HG02973 (cell line): ENCODE data around the gene PLXDC1.
"Not testable (repeated sequence)": the region's sequence is repeated elsewhere in the genome, so short reads cannot be mapped to it uniquely, and the experiment has no call there.

ENCODE experiments used
- ATAC-seq: cut with Tn5 transposase; IDR thresholded peaks from one replicate; pipeline ENCODE4 v1.9.1; 2021; ENCODE audit warnings: moderate library complexity; ENCODE audit not compliant: unreplicated experiment

PLXDC1 gene

GRCh38 chr17:39071573-39071972 is 79.9 kb downstream of the PLXDC1 start:
- ATAC-seq, result no peak

- no peak for ATAC-seq
Observed at GRCh38 chr17:39069114-39069756, 82.2 kb downstream of the PLXDC1 start.

DNA sequence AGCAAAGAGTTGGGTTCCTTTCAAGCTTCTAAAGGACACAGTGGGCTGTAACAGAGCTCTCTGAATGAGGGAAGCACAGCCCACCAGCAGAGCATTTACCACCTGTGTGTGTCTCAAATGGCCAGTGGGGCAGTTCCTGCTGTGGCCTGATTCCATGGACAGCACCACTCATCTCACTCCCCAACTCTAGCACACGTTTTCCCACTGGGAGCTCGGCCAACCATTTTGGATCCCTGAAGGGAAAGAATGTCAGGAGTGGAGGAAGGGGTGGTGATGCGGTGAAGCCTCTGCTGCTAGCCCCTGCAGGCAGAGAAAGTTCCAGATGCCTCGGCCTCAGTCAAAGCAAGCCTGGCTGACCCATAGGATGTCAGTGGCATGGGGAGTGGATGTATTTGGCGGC is 86.6 kb downstream of the PLXDC1 start:
- no peak for ATAC-seq

DNA sequence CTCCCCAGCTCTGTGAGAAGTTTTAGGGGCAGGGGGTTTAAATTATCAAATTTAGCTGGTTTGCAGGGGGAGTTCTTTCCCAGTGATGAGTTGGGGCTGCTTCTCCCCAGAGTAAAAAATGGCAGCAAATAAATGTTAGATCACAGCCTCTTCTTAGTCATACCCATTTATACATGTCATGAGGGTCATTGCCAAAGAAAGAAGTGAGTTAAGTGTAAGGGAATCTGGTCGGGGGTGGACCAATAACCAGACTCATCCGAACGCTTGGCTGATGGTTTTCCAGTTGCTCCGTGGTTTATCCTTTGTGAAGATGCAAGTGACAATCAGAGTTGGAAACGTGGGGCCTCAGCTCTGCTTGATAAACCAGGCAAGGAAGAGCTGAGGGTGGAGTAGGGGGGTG is 87.1 kb downstream of the PLXDC1 start:
- no peak for ATAC-seq

- no peak for ATAC-seq
Observed at GRCh38 chr17:39063681-39064069, 87.8 kb downstream of the PLXDC1 start.

- ATAC-seq, result no peak
Observed at GRCh38 chr17:39062846-39063680, 88.4 kb downstream of the PLXDC1 start.

GRCh38 chr17:39058524-39058923 is 92.9 kb downstream of the PLXDC1 start:
- ATAC-seq, result no peak

DNA sequence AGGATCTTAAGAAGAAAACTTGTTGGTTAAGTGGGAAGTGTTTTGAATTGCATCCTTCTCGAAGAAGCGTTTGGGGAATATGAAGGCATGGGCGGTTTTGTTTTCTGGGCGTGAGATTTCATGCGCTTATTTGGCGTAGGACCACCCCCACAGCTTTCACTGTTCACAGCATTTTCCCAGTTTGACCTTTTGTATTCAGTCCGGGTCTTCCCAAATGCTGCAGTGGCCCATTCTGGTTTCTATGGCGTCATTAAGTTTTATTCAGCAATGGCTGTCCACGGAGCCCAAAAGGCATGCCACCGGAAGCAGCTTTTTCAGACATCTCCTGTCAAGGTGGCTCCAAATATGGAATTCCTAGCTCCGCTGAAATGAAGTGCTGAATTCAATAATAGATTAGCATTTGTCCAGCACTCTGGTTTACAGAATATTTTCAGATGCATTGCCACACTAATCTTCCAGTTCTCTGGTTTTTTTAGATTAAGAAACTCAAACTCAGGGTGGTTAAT is 93.7 kb downstream of the PLXDC1 start:
- no peak for ATAC-seq

- no peak for ATAC-seq
Observed at GRCh38 chr17:39054111-39054645, 97.3 kb downstream of the PLXDC1 start.

DNA sequence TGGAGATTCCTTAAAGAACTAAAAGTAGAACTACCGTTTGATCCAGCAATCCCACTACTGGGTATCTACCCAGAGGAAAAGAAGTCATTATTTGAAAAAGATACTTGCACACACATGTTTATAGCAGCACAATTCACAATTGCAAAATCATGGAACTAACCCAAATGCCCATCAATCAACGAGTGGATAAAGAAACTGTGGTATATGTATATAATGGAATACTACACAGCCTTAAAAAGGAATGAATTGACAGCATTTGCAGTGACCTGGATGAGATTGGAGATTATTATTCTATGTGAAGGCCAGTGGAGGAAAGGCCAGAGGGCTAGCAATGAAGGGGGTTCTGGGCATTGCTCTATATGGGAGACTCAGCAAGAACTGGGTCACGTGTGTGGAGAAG is 99.0 kb downstream of the PLXDC1 start:
- not testable (repeated sequence) for ATAC-seq

DNA sequence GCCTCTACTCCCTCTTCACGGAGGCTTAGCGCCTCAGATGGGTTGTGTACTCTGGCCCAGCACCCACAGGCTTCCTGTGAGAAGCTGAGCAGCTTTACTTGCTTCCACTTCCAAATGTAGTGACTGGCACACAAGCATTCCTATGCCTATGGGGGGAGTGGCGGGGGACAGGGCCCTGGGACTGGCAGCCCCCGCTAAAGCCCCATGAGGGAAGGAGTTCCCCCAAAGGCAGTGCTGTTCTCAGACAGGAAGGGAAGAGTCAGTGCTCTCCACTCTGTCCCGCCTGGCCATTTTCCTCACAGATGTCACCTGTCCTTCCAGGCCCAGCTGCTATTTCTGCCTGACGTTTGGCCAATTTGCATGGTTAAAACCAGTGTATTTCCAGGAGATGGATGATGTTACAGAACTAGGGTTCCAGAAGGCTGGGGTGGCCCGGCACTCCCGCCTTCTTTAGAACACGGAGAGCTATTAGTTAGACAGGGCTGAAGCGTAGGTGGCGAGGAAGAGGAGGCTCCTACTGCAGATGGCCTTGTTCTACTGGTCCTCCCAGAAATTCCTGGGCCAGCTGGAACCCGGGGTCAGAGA is 100.3 kb downstream of the PLXDC1 start:
- ATAC-seq, result no peak

DNA sequence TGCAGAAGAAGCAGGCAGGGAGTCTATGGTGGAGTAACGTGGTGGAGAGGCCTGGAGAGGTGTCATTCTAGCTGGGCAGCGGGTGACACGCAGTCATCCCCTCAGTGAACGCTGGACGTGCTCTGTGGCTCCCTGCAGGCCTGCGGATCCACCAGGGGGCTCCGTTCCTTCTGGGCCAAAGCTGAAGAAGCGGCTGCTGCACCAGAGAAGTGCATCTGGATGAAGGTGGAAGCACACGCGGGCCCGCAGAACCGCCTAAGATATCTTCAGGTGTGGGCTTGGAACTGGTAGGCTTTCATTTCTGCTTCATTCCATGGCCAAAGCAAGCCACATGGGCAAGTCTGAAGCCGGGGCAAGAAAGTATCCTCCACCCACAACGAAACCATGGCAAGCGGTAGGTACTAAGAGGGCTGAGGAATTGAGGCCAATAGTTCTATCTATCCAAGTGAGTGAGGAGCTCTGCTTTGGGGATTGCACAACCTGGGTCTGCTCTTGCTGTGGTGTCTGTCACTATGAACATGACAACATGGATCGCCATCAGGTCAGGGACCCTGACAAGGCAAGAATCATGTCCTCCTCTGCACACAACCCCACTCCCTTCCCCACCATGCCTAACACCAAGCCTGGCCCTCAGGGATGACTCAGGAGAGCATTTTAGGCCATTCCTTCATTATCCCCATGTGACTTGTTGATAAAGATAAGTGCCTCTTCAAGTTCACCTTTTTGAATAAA is 105.3 kb downstream of the PLXDC1 start:
- no peak for ATAC-seq

DNA sequence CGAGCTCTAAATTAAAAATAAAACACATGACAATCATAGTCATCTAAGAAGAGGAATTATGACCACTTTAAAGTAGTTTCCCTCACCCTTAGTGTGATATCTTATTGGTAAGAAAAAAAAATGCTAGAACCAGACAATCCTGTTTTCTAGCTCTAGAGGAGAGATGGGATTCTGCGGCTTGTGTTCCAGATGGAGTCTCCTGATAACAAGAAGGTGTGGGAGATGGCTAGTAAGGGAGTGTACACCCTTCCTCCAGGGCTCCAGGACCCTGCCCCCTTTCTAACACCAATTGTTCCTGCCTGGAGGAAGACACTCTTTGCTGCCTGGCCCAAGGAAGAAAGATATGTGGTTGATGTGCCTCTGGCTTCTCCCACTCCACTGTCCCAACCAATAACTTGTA is 115.4 kb downstream of the PLXDC1 start:
- no peak for ATAC-seq

GRCh38 chr17:39035578-39035977 is 115.9 kb downstream of the PLXDC1 start:
- ATAC-seq, result not testable (repeated sequence)

DNA sequence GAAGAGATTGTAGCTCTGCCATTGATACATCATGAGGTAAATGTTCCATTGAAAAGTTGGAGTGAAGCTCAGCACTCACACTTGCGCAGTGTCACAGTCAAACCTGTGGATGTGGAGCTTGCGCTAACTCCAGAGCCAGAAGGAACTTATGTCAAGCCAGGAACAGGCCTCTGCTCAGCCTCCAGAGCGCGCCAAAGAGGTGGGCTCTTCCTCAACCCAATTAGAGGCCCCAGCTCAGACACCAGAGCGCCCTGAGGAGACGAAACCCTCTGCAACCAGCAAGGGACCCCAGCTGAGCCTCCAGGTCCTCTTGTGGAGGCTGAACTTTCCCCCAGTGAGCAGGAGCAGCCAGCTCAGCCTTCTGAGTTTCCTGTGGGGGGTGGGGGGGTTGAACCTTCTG is 122.7 kb downstream of the PLXDC1 start:
- ATAC-seq, result no peak

GRCh38 chr17:39027455-39028035 is 123.9 kb downstream of the PLXDC1 start:
- no peak for ATAC-seq

DNA sequence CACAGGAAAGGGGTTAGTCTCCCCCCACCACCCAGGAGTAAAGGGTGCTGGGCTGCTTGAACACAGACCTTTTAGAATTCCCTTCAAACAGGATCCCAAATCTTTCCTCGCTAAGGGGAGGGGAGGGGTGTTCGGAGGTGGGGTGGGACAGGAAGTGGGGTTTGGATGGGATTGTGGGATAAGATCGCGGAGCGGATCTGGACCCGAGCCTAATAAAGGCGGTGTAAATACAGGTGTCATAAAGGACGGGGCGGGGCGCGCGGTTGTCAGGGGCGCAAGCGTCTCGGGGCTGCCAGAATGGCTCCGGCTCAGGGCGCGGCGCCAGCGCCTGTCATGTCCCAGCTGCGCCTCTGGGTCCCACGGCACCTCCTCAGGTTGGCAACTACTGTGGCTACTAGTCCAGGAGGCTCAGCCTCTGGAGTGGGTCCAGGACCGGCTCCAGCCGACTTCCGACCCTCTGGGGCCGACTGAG is 124.4 kb downstream of the PLXDC1 start:
- ATAC-seq, result no peak

DNA sequence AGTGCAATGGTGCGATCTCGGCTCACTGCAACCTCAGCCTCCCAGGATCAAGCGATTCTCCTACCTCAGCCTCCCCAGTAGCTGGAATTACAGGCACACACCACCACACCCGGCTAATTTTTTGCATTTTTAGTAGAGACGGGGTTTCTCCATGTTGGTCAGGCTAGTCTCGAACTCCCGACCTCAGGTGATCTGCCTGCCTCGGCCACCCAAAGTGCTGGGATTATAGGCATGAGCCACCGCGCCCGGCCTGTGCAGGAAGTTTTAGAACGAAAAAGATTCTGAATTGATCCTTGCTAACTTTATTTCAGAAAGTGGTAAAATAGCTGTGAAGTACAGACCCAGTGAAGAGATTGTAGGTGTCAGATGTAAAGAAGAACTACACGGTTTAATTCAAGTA is 125.1 kb downstream of the PLXDC1 start:
- ATAC-seq, result not testable (repeated sequence)

- ATAC-seq, result no peak
Observed at GRCh38 chr17:39022924-39023323, 128.5 kb downstream of the PLXDC1 start.

DNA sequence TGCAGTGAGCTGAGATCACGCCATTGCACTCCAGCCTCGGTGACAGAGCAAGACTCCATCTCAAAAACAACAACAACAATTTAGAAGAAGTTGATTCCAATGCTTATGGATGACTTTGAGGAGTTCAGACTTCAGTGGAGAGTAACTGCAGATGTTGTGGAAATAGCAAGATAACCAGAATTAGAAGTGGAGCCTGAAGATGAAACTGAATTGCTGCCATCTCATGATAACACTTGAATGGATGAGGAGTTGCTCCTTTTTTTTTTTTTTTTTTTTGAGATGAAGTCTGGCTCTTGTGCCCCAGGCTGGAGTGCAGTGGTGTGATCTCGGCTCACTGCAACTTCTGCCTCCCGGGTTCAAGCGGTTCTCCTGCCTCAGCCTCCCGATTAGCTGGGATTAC is 131.4 kb downstream of the PLXDC1 start:
- not testable (repeated sequence) for ATAC-seq
